IMR-90 (cell line): ENCODE measurements around the gene GMEB2.

ENCODE experiments used
- BHLHE40 ChIP-seq: fragments of 150-350 bp; IDR thresholded peaks from 2 replicates; pipeline ENCODE4 v1.6.1; 2016; ENCODE audit warnings: mild to moderate bottlenecking, low read depth, low read length
- CEBPB ChIP-seq: IDR thresholded peaks from 2 replicates; pipeline ENCODE4 v1.6.1; 2012; ENCODE audit warnings: low read depth, low read length, improper control_type of control experiment
- CHD1 ChIP-seq: IDR thresholded peaks from 2 replicates; pipeline ENCODE4 v1.6.1; 2012; ENCODE audit warnings: low read depth, low read length, improper control_type of control experiment
- CTCF ChIP-seq: conservative IDR thresholded peaks from 2 replicates; pipeline ENCODE4 v1.5.1; 2012; ENCODE audit warnings: mild to moderate bottlenecking, low read depth, low read length, improper control_type of control experiment
- MAZ ChIP-seq: IDR thresholded peaks from 2 replicates; pipeline ENCODE4 v1.6.1; 2012; ENCODE audit warnings: low read depth, mild to moderate bottlenecking, low read length, improper control_type of control experiment, moderate library complexity, borderline replicate concordance
- MXI1 ChIP-seq: IDR thresholded peaks from 2 replicates; pipeline ENCODE4 v1.6.1; 2012; ENCODE audit warnings: low read depth, mild to moderate bottlenecking, low read length, moderate library complexity, borderline replicate concordance
- NFE2L2 ChIP-seq: fragments of 150-350 bp; IDR thresholded peaks from 2 replicates; pipeline ENCODE4 v1.6.1; 2016; ENCODE audit warnings: low read depth, mild to moderate bottlenecking, low read length
- POLR2A ChIP-seq: IDR thresholded peaks from 2 replicates; pipeline ENCODE4 v1.6.1; 2012; ENCODE audit warnings: mild to moderate bottlenecking, low read depth, low read length
- RAD21 ChIP-seq: IDR thresholded peaks from 2 replicates; pipeline ENCODE4 v1.6.1; 2012; ENCODE audit warnings: low read length, improper control_type of control experiment
- RCOR1 ChIP-seq: IDR thresholded peaks from 2 replicates; pipeline ENCODE4 v1.6.1; 2012; ENCODE audit warnings: mild to moderate bottlenecking, low read length, improper control_type of control experiment; ENCODE audit not compliant: insufficient replicate concordance
- RFX5 ChIP-seq: IDR thresholded peaks from 2 replicates; pipeline ENCODE4 v1.8.0; 2012; ENCODE audit warnings: low read depth, mild to moderate bottlenecking, low read length, moderate library complexity
- SMC3 ChIP-seq: fragments of 150-350 bp; IDR thresholded peaks from 2 replicates; pipeline ENCODE4 v1.6.1; 2016; ENCODE audit warnings: low read depth, mild to moderate bottlenecking, antibody characterized with exemption, low read length, moderate library complexity
- TF ChIP-seq, protein P1 (sequence below): fragments of 150-350 bp; IDR thresholded peaks from 2 replicates; pipeline ENCODE4 v1.6.1; 2017; ENCODE audit warnings: mild to moderate bottlenecking, antibody characterized with exemption, low read length, low read depth
- TF ChIP-seq, protein P2 (sequence below): fragments of 150-350 bp; IDR thresholded peaks from 2 replicates; pipeline ENCODE4 v1.6.1; 2016; ENCODE audit warnings: low read depth, mild to moderate bottlenecking, low read length, moderate library complexity, borderline replicate concordance

- TF ChIP-seq CTCF (no peak), RFX5 (no peak), RAD21 (no peak), NFE2L2 (no peak), CEBPB (no peak), POLR2A (no peak), SMC3 (peak; percentile 21; the same call in 1 of the 2 replicates), MXI1 (peak; percentile 81), CHD1 (no peak), BHLHE40 (no peak), RCOR1 (no peak), MAZ (peak; percentile 93)
- TF ChIP-seq, protein P1, sequence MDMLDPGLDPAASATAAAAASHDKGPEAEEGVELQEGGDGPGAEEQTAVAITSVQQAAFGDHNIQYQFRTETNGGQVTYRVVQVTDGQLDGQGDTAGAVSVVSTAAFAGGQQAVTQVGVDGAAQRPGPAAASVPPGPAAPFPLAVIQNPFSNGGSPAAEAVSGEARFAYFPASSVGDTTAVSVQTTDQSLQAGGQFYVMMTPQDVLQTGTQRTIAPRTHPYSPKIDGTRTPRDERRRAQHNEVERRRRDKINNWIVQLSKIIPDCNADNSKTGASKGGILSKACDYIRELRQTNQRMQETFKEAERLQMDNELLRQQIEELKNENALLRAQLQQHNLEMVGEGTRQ: 0 out of 2 replicates have a peak, but pooled peaks have one; percentile 1
- TF ChIP-seq, protein P2, sequence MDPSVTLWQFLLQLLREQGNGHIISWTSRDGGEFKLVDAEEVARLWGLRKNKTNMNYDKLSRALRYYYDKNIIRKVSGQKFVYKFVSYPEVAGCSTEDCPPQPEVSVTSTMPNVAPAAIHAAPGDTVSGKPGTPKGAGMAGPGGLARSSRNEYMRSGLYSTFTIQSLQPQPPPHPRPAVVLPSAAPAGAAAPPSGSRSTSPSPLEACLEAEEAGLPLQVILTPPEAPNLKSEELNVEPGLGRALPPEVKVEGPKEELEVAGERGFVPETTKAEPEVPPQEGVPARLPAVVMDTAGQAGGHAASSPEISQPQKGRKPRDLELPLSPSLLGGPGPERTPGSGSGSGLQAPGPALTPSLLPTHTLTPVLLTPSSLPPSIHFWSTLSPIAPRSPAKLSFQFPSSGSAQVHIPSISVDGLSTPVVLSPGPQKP: 0 out of 2 replicates have a peak, but pooled peaks have one; percentile 20
These were observed 31.2 kb upstream of the GMEB2 start, which contains the start of gene RTEL1 for GRCh38 chr20:63657937-63658748.
